GM19397 (cell line): ENCODE results near the gene SAMD1.

Experiments
- ATAC-seq: cut with Tn5 transposase; IDR thresholded peaks from one replicate; pipeline ENCODE4 v1.9.1; 2021; ENCODE audit warnings: mild to moderate bottlenecking, moderate library complexity; ENCODE audit not compliant: unreplicated experiment

The SAMD1 gene

DNA sequence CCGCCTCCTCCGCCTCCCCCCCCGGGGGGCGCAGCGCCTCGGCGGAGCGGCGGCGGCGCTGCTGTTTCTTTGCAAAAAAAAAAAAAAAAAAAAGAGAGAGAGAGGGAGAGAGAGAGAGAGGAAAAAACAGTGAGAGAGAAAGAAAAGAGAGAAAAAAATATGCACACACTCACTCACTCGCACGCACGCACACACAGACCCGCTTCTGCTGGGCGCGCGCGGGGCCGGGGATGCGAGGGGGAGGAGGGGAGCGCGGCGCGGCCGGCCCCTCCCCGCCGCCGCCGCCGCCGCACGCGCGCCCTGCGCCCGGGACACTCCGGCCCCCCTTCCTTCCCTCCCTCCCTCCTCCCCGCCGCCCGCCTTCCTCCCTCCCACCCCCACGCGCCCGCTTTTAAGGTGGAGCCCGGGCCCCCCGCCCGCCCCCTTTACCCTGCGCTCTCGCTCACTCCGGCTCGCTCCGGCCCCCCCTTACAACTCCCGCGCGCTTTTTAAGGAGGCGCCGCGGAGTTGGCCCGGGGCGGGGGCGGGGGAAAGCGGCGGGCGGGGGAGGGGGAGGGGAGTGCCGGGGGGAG lies at the start of gene SAMD1:
TSS of gene SAMD1 (minus strand) at position 243 of the 572 bp plus-strand sequence.
- ATAC-seq = peak; percentile 48

DNA sequence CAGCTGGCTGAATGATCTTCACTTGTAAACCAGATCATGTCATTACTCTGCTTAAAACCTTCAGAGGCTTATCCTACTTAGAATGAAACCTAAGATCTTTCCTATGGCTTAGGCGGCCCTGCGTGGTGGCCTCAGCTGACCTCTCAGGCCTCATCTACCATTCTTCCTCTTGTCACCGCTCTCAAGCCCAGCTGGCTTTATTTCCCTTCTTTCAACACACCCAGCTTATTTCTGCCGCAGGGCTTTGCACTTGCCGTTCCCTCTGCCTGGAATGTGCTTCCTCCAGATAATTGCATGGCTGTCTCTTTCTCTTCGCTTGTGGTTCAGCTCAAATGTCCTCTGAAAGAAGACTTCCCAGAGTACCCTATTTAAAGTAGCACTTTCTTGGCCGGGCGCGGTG lies 49.4 kb upstream of the SAMD1 start:
- ATAC-seq = no peak

DNA sequence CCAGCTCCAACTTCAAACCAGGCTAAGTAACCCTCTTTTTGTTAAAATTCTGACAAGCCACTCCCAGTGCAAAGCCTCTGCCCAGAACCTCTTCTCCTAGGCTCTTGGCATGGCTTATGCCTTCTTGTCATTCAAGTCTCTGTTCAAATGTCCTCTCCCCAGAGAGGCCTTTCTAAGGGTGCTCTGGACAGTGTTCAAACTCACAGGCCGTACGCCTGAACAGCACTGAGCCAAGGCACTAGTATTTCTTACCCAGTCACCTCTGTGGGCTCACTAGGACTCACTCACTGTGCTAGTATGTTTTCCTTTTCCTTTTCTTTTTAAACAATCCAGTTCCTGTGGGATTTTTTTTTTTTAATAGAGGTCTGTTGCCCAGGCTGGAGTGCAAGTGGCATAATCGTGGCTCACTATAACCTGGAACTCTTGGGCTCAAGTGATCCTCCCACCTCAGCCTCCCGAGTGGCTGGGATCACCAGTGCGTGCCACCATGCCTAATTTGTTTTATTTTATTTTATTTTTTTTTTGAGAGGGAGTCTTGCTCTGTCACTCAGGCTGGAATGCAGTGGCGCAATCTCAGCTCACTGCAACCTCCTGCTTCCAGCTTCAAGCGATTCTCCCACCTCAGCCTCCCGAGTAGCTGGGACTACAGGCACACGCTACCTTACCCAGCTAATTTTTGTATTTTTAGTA lies 48.2 kb upstream of the SAMD1 start:
- ATAC-seq = no peak

DNA sequence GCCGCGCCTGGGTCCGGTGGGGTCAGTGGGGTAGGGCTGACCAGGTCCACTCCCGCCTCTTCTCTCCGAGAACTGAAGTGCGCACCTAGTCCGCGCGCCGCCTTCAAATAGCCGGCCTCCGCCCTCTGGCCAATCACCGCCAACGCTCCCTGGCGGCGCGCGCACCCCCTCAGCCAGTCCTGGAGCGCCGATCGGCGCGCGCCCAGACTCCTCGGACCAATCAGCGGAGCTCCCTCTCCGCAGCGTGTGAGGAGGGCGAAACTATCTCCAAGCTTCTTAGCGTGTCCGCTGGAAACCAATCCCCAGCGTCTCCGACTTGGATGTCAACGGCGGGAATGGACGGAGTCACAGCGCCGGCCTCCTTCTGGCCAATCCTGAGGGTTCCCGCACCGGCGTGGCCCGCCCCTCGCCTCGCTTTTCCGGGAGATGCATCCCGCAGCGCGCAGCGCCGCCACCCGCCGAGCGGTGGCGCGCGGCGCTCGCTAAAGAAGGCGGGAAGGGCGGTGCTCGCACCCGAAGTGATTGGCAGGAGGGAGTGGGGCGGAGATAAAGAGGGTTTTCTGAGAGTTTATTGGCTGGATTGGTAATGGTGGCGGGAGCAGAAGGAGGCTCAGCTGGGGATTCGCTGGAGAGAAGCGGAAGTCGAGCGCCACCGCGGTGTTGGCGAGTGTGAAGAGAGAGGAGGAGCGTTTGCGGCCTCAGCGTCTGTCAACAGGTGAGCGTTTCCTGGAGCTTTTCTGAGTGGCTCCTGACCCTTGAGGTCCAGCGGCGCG lies 46.1 kb upstream of the SAMD1 start, which contains the start of gene ASF1B:
TSS of gene ASF1B (minus strand) at position 81 of the 773 bp plus-strand sequence. CDS start 133 bp downstream, outside the sequence.
- peak; percentile 83 for ATAC-seq

DNA sequence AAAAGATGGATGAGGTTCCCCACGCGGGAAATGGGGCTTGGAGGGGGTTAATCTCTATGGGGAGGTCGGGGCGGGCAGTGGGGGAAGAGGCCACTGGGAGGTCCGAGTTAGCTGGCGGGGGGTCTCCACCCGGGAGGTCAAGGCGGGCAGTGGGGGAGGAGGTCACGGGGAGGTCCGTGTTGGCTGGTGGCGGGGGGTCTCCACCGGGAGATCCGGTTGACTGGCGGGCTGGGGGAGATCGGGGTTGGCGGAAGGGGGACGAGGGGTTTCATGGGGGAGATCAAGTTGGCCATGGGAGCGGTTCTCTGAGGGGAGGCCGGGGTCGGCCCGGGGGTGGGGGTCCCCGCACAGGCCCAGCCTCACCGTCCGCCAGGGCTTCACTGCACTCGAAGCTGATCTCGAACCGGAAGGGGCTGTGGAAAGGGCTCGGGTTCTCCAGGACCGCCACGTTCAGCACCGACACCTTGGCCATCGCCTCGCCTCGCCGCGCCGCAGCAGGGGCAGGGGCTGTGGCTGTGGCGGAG lies 45.5 kb upstream of the SAMD1 start:
- ATAC-seq = no peak

DNA sequence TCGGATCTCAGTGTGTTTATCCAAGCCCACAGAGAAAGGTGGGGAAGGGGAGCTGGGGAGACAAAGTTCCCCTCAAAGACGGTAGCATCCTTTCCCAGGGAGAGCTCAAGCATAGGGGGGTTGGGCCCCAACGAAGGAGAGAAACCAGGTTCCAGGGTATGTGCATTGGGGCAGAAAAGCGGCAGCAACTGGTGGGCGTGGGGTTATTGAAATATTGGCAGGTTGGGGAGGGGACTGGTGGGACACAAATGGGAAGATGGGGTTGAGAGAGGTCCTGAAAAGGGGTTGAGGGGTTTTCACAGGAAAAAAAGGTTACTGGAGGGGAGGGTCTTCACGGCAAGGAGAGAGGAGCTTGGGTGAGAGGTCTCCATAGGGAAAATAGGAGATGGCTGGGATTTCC lies 44.8 kb upstream of the SAMD1 start:
- no peak for ATAC-seq

DNA sequence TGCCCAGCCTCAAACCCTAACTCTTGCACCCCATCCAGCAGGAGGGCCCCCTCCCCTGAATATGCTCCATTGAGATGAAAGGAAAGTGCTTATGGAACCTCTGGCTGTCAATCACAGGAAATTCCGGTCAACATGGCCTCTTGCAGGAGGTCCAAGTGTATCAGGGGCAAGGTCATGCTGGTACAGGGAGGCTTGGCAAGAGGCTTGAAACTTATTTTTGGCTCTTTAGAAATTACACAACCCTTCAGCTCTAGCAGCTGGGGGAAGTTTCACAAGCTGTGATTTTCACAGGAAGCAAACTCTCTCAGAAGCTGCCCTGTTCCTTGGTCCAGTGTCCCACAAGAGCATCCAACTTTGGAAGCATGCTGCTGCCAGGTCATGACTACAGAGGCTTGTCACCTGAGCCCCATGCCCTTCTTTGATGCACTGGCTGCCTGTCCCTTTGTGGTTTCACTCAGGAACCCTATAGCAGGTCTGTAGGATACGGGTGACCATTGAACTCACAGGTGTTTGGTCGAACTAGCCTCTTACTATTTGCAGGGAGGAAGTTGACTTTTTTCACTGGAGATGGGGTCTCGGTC lies 37.5 kb upstream of the SAMD1 start:
- ATAC-seq = no peak

DNA sequence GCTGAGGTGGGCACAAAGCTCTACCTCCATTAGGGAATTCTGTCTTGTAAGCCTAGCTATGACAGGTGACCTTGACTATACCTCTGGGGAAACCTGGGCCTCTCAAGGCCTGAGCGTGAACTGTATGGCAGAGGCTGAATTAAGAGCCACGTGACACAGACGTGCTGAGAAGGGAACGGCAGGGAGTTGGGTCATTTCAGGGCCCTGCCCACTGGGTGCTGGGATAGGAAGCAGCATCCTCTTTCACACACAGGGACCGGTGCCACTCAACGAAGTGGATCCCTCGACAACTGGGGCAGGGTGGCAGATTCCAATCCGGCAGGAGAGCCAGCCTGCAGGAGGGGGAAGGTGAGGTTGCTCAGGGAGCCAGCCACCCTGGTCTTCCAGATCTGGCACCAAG lies 36.6 kb upstream of the SAMD1 start:
- no peak for ATAC-seq

DNA sequence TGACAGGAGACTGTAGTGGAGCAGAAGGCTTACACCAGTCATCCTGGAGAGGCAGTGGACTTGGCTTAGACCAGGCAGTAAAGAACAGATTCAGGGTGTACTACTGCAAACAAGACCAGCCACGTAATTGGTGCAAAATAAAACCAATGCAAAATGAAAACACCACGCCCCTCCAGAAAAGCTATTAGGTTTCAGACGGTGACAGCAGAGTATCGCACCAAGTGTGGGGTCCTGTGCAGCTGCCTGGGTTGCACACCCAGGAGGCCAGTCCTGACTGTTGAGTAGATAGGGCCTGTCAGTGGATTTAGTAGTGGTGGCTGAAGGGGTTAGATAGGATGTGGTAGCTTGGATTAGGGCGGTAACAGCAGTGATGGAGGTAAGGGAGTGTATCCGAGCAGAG lies 32.4 kb upstream of the SAMD1 start:
- ATAC-seq = no peak

DNA sequence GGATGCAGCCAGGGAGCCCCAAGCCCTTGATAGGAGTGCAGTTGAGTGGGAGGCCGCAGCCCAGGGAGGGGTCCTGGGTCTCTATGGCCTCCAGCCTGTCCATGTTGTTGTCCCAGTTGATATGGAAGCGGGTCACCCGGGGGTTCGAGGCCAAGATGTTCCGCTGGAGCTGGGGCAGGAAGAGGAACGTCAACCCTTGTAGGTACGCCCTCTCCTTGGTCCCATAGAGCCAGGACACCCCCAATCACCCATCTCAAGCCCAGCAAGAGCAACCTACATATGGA lies 29.9 kb upstream of the SAMD1 start:
- no peak for ATAC-seq

DNA sequence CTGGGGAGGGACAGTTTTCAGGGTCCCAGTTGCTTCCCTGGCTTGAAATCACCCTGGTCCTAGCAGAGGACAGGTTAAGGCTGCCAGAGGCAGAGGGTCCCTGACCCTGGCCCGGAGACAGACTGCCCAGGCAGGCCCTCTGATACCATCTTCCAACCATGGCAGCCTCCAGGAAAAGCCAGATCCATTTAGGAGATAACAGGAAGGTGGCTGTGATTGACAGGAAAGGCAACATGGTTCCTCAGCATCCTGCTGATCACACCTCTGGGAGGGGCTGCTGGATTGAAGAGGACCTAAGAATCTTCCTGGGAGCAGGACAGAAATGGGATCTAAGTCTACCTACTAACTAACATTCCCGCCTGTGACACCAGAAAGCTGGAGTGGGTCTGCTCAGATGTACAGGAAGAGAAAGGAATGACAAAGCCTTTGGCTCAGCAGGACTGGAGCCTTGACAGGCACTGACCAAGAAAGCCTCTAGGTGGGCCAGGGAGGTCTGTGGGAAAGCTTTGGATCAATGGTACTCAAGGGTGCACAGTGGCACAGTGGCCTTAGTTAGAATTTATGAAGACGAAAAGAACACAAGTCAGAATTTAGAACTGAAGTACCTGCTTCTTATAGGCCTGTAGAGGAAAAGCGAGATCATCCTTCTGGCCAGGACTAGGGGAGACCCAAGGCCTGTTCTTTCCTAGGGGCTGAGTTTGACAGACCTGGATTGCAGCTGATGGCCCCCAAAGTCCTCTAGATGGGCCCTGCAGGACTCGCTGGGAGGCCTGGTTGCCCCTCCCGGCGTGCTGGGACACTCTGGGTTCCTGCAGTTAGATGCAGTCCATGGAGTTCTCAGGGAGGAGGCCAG lies 29.3 kb upstream of the SAMD1 start:
- ATAC-seq = no peak

DNA sequence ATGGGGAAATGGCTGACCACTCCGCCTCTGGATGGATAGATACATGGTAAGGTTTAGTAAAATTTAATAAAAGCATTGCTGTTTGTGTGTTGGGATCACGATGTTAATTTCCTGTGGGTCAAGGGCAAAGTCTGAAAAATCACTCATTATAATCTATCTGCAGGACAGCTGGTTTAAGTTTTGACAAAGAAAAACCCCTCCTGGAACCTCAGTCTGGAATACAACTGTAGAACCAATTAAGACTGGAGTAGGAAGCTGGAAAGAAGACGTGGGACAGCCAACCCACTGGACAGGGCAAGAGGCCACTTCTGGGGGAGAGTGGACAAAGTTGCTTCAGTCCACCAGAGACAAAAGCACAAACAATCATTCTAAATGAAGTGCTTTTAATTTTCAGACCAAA lies 28.6 kb upstream of the SAMD1 start:
- no peak for ATAC-seq

DNA sequence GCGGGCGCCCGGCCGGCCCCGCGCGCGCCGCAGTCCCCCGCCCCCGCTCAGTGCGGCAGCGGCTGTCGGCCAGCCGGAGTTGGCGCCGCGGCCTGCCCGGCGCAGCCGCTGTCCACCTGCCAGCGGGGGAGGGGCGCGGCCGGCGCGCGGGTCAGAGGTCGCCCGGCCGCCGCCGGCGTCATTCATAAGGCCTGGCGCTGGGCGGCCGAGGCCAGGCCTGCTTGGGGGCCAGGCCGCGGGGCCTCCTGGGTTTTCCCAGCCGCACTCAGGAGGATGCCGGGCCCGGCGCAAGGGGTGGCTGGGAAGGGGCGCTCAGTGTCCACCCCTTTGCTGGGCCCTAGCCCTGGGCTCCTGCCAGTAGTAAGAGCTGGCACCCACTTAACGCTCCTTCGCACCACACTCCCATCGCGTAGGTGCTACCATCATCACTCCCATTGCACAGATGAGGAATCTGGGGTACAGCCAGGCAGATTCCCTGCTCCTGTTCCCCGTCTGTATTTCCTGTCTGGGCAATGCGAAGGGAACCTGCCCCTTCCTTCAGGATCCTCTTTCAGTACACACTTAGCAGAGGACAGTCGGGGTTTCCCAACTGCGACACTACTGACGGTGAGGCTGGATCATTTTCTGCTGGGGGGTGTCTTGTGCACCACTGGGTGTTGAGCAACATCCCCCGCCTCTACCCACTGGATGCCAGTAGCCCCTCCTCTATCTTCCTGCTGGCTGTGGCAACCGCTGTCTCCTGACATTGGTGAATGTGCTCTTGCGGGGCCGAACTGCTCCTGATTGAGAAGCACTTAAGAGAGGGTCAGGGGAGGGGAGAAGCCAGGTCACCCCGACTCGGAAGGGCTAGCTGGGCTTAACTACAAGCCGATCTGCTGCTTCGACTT lies 27.9 kb upstream of the SAMD1 start:
- peak; percentile 29 for ATAC-seq

DNA sequence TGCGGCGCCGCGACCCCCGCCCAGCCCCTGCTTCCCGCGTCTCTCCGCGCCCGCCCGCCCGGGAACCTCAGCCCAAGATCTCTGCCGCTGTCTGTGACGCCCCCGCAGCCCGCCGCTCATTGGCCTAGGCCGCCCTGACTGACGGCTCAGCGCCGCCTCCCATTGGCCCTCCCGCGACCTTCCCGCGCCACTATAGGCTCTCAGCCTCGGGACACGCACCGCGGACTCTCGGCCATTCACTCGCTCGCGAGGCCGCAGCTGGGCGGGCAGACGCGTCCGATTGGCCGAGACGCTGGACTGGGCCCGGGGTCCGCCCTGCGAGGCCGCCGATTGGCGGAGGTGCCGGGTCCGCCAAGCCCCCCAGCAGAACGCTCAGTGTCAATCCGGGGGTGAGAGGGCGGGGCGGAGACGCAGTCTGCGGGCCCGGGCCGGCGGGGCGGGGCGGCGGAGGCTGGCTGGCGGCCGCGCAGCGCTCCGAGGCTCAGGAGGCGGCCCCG lies 27.2 kb upstream of the SAMD1 start, which contains the start of gene PRKACA:
TSS of gene PRKACA (minus strand) at position 95 of the 497 bp plus-strand sequence. CDS start 215 bp downstream, outside the sequence.
- peak; percentile 89 for ATAC-seq

DNA sequence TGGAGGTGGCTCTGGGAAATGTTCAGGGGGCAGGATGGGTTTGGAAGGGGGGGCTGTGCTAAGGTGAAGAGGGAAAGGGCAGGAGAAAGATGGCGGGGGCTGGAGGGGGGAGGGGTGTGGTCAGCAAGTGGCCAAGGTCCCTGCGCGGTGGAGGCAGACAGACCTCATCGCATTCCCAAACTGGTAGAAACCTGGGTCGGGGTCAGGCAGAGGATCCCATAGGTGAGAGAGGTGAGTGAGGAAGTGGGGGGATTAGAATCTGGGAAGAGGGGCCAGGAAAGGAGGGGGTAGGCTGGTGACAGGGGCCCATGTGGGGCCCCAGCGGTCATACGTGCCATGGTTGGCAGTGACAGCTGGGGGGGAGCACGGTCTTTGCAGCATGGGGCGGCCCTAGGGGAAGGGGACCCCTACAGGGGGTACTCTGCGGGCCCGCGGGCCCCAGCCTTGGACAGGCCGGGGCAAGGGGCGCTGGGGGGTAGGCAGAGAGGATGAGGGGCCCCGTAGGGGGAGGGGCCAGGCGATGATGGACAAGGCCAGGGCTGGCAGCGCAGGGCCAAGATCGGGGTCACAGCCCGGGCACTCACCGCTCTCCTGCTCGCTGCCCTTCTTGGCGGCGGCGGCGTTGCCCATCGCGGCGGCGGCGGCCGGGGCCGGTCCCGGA lies 26.5 kb upstream of the SAMD1 start:
- peak; percentile 14 for ATAC-seq

DNA sequence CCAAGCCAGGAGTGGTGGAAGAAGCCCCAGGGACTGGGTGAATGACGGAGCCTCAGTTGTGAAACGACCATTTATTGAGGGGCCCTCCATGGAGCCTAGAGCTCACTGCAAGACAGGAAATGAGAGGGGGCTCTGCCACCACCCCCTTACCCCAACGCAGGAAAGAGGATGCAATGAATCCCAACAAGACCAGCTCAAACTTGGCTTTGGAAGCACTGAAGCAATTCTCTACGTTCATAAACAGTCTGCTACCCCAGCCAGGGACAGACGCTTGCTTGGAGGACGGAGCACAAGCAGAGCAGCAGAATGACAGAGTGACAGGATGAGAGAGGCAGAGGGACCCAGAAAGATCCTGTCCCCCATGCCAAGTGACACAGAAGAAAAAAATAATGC lies 26.0 kb upstream of the SAMD1 start:
- no peak for ATAC-seq

DNA sequence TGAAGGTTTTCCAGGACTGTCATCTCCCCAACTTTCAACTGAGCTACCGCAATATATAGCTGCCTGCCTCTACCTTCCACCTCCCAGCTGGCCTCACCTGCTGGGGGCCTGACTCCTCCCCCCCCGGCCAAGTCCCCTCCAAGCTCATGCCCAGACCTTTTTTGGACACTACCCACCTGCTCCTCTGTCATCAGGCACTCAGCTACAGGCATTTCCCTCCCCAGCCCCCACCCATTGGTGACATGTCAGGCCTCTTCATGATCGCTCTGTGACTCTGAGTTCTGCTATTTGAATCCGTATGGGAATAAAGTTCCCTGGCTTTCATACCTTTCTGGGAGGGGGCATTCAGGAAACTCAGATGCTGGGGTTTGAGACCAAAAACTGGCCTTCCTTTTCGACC lies 25.2 kb upstream of the SAMD1 start:
- ATAC-seq = no peak

DNA sequence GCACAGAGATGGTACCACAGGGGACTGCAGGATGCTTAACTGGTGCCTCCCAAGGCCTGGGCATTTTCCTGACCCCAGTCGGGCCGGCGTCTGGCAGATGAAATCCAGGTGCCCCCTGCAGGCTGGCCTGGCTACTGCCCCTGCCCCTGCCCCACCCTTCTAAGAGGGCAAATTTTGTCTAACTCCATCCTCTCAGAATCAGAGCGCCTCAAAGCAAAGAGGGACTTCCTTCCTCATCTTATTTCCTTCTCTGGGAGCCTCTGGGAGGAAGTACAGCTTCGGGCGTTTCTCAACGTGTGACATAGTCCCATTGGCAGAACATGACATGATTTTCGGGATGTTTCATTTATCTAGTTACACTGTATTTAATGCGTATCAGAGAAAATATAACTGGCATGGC lies 24.3 kb upstream of the SAMD1 start:
- no peak for ATAC-seq

DNA sequence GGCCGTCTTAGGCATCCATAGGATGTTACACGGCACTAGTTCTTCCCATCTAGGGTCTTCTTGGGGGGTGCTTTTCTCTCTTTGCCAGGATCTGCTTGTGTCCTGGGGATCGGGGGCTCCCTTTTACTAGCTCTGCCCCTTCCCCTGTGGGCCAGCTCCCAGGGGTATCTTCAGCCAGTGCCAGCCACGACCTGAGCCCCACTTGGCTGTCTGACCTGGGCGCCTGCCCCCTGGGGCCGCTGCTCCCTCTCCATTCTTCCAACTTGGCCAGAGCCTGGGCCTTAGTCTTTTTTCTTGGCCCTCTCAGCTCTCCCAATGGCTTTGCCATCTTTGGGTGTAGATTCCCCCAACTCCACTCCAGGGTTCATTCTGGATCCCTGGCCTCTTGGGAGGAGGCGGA lies 23.9 kb upstream of the SAMD1 start:
- no peak for ATAC-seq
